HS-5 (cell line): Measurements from ENCODE around the gene LSAMP.

Source experiments
- DNase-seq: peaks from one replicate; pipeline ENCODE4 v3.0.0-alpha.2; 2012; ENCODE audit warnings: low read depth

LSAMP gene

GRCh38 chr3:116052602-116053001, 392.7 kb downstream of the LSAMP start:
- no peak for DNase-seq

DNA sequence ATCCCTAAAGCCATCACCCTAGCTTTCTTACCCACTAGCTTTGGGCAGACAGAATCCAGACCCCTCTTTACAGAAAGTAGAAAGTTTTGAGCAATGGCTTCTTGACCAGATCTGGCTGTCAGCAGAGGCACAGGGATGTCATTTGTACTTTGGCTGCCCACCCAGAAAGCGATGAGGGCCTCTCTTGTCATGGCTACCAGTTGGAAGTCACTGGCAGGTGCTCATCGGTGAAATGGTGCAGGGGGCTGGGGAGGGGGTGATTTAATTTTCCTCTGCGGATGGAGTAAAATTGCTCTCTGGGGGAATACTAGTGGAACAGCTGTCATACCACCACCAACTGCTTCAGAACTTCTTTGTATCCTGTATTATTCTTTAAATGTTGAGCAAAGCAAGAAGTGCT, 393.7 kb downstream of the LSAMP start:
- DNase-seq = no peak

- DNase-seq = no peak
Measured at GRCh38 chr3:116051040-116051439, 394.2 kb downstream of the LSAMP start.

GRCh38 chr3:116050311-116050915, 394.9 kb downstream of the LSAMP start:
- no peak for DNase-seq

- DNase-seq = no peak
Measured at GRCh38 chr3:116048991-116049390, 396.3 kb downstream of the LSAMP start.

DNA sequence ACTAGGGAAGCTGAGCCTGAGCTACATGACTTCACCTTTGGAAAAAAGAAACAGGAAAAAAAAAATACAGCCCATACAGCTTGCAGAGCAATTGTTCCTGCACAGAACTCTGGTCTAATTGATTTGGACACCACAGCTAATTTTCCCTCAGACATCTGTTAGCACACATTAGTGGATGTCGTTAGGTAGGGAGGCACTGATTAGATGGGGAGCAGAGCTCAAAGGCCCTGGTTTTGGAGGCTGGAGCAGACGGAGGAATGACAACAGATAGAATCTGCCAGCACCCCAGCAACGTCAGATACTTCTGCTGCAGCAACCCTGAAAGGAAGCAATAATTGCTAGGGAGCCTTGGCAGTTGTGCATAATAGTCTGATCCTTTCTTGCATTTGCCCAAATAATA, 398.9 kb downstream of the LSAMP start:
- DNase-seq = no peak

DNA sequence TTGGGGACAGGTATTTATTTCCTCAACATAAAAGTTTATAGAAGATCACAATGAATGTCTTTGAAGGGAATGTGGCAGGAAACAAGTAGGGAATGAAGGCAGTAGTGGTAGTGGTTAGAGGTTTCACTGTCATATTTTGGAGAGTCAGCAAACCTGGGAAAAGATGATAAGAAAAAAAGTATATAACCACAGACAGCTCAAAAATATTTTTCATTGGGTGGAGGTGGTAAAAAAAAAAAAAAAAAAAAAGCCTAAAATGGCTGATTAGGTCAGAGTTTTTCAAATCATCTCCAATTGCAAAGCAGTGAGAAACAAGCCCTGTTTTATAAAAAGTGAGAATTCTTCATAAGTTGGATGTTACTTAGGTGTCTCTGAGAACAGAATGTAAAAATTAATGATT, 400.0 kb downstream of the LSAMP start:
- DNase-seq = no peak

GRCh38 chr3:116040152-116040551, 405.1 kb downstream of the LSAMP start:
- no peak for DNase-seq

DNA sequence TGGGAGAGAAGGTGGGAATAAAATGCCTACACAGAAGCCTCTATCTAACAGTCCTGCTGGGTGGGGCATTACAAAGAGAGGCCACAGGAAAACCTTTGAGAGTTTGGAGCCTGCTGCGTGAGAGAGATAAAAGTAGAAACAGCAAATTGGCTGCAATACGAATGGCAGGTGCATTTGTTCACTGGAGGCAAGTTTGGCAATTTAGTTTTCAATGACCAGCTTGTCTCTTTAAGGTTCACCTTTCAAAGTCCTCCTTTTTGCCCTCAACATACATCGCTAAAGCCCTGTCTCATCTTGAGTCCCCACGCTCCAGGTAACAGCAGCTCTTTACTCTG, 405.7 kb downstream of the LSAMP start:
- no peak for DNase-seq

- no peak for DNase-seq
Measured at GRCh38 chr3:116038968-116039650, 406.2 kb downstream of the LSAMP start.

- no peak for DNase-seq
Measured at GRCh38 chr3:116037954-116038911, 407.1 kb downstream of the LSAMP start.

DNA sequence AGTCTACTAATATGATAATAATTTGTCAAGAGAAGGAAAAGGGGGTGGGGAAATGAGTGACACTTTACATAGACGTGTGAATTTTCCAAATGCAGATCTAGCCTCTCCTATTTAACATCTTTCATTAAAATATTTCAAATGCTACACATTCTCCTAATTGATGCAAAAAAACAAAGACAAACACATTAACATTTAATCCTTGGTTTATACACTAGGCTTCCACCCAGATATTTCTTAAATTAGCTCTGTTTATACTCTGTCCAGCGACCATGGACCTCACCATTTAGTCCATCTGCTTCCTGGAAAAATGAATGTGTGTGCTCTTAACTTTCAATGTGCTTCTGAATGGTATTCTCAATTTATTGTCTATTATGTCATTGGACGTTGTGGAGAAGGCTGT, 409.9 kb downstream of the LSAMP start:
- DNase-seq = no peak

GRCh38 chr3:116034794-116035193, 410.5 kb downstream of the LSAMP start:
- DNase-seq = no peak

- no peak for DNase-seq
Measured at GRCh38 chr3:116034086-116034485, 411.2 kb downstream of the LSAMP start.

- no peak for DNase-seq
Measured at GRCh38 chr3:116033516-116033915, 411.8 kb downstream of the LSAMP start.

- no peak for DNase-seq
Measured at GRCh38 chr3:116032176-116032575, 413.1 kb downstream of the LSAMP start.

GRCh38 chr3:116030131-116030850, 415.0 kb downstream of the LSAMP start:
- DNase-seq = no peak

- DNase-seq = no peak
Measured at GRCh38 chr3:116029266-116029665, 416.0 kb downstream of the LSAMP start.

DNA sequence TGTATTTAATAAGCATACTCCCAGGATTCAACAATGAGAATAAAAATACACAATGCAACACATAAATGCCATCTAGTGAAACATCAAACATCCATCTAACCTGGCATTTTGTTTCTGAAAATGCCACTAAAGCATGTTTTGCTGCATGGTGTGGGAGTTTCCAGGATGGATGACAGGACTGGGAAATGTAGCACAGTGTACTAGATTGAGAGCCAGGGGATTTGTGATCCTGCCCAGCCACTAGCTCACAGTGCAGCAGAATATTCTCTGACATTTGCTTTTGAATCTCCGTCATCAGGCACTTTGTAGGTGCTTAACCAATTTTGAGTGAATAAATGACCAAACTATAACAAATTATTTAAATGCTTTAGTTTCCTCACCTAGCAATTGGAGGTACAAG, 417.1 kb downstream of the LSAMP start:
- DNase-seq = no peak

- no peak for DNase-seq
Measured at GRCh38 chr3:116020989-116021388, 424.3 kb downstream of the LSAMP start.

DNA sequence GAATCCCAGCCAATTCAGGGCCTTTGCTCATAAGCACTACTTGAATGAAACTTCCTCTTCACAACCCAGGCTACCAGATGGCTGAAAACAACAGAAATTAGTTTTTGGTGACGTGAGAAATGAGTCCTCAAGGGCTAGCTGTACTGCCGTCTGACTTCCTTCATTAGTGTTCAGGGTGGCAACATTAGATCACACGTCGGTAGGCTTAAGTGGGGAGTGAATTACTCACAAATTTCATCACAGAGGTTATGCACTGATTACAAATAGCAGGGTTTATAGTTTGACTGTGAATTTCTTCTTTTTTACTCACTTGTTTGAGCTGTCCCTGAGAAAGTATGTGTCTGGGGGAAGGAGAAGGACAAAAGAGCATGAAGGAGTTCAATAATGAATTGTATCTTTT, 424.8 kb downstream of the LSAMP start:
- no peak for DNase-seq

GRCh38 chr3:116019254-116019763, 426.0 kb downstream of the LSAMP start:
- no peak for DNase-seq
